ENCODE measurements around the gene EEFSEC.

The EEFSEC gene

DNA sequence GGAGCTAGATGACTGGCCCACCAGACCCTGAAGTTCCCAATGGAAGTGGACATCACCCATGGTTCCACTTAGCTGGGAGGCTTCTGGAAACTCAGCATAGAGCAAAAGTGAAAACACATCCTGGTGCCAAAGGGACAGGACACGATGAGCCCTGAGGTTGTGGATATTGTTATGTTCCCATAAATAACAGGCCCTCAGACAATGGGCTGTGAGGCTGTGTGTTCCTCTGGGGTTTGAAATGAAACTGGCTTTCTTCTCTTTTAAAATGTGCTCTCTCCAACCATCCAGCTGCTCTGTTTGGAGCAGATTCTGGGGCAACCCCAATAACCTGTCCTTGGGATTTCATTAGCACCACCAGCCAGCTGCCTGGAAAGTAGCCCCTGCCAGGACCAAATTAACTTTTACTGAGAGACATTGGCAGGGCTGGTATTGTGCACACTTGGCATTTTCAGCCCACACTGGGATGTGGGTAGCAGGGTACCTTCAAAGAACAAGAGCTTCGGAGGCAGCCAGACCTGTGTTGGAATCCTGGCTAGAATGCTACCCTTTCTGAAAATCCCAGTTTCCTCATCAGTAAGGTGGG lies 215.9 kb downstream of the EEFSEC start:
- DNase-seq (ENCODE audit: low read depth), result no peak

- DNase-seq (ENCODE audit: low read depth), result no peak
Measured at GRCh38 chr3:128369881-128370642, 216.8 kb downstream of the EEFSEC start.

- DNase-seq (ENCODE audit: low read depth), result no peak
Measured at GRCh38 chr3:128372281-128372680, 219.0 kb downstream of the EEFSEC start.

- no peak for DNase-seq (ENCODE audit: low read depth)
Measured at GRCh38 chr3:128372707-128373533, 219.6 kb downstream of the EEFSEC start.

GRCh38 chr3:128374746-128375445 lies 221.6 kb downstream of the EEFSEC start:
- DNase-seq (ENCODE audit: low read depth), result no peak

DNA sequence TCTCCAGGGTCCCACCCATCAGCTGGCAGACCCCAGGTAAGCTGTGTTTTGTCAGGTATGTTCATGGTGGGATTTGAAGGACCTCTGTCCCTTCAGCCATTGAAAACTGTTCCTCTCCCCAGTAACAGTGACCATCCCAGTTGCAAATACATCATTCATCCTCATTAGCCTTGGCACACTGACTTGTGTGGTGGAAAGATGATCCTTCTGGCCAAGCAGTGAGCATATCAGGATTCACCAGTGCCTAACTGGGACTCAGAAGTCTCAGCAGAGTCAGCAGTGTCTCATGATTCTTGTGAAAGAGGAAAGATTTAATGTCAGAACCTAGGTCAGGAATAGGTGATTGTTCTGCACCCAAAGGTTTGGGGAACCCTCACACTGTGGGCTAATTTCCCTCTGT lies 223.2 kb downstream of the EEFSEC start:
- no peak for DNase-seq (ENCODE audit: low read depth)

- DNase-seq (ENCODE audit: low read depth), result no peak
Measured at GRCh38 chr3:128378631-128379347, 225.5 kb downstream of the EEFSEC start.

GRCh38 chr3:128379367-128380160 lies 226.3 kb downstream of the EEFSEC start:
- DNase-seq (ENCODE audit: low read depth), result no peak

DNA sequence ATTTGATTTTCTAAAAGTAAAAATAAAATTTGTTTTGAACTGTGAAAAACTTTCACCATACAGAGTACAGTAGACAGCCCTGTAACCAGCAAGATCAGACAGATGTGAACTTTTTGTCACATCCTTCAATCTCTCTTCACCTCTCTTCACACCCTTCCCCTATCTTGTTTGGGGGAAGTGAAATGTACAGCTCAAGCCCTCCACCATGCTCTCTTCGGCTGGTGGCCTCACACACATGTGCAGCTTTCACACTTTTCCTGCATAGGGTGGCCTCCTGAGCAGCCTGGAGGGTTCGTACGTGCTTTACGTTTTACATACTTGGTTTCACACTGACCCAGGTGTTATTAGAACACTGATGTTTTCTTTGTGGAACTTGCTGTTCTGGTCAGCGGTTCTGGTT lies 227.0 kb downstream of the EEFSEC start:
- DNase-seq (ENCODE audit: low read depth), result no peak

DNA sequence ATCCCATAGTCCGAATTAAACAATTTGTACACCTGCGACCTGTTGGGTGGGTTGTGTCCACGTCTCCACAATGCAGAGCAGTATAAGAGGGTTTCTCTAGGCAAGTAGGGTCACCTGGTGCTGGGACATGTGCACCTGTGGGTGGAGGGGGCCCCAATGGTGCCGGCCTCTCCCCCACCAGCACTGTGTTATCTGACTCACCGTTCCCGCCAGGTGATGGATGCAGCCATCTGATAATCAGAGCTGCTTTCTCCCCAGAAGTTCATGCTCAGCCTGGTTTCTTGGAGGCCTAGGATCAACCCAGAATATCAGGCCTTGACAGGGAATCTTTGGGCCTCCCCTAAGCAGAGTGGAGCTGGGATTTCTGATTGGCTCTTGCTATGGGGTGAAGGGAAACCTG lies 227.4 kb downstream of the EEFSEC start:
- no peak for DNase-seq (ENCODE audit: low read depth)

DNA sequence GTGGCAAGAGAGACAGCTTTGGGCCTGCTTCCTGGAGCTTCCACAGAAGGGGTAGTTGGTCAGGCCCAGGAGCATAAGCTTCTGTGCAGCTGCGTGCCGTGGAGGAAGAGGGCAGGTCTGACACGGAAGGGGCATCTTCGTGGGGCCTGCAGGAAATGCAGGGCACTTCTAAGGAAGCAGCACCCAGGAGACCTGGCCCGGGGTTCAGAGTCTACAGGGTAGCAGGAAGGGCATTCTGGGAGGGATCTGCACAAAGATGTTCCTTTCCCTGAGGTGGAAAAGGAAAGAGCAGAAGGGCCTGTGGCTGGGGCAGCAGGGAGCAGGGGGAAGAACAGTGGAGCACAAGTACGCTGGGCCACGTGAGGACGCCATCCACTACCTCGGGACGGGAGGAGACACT lies 228.3 kb downstream of the EEFSEC start:
- DNase-seq (ENCODE audit: low read depth), result no peak

- DNase-seq (ENCODE audit: low read depth), result no peak
Measured at GRCh38 chr3:128382221-128382807, 229.0 kb downstream of the EEFSEC start.

- DNase-seq (ENCODE audit: low read depth), result peak; percentile 25
Measured at GRCh38 chr3:128383316-128384235, 230.3 kb downstream of the EEFSEC start.

GRCh38 chr3:128385080-128385832 lies 232.0 kb downstream of the EEFSEC start:
- no peak for DNase-seq (ENCODE audit: low read depth)

- no peak for DNase-seq (ENCODE audit: low read depth)
Measured at GRCh38 chr3:128388932-128389331, 235.7 kb downstream of the EEFSEC start.

- no peak for DNase-seq (ENCODE audit: low read depth)
Measured at GRCh38 chr3:128390867-128391266, 237.6 kb downstream of the EEFSEC start.

DNA sequence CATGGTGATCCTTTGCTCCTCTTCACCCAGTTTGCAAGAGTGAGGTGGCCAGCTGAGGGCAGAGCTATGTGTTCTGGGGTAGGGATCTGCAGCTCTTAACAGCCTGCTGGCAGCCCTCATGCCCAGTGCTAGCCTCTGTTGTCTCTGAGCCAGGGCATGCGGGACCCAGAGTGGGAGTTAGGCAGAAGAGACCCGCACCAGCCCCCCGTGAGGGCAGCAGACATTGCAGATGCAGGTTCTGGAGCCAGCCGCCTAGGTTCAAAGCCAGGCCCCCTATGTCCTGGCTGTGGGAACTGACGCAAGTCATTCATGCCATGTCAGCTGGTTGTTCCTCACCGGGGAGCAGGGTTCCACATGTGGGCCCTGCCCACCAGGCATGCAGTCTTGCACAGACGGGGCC lies 238.7 kb downstream of the EEFSEC start:
- DNase-seq (ENCODE audit: low read depth), result no peak

- no peak for DNase-seq (ENCODE audit: low read depth)
Measured at GRCh38 chr3:128392818-128393544, 239.7 kb downstream of the EEFSEC start.

Data from activated T-helper 9 cell treated with anti-CD3 and anti-CD28 coated beads, Interleukin-2, amount 50 U/mL, for 16 hours (primary cell).